H1 (cell line): ENCODE results near the gene SART1. TPM values are rescaled to one million over a fixed set of nuclear protein-coding genes. Genes with fewer than 3 reads are reported as not detected.

Source experiments
- BACH1 ChIP-seq: IDR thresholded peaks from 2 replicates; pipeline ENCODE4 v1.6.1; 2012; ENCODE audit warnings: low read length, improper control_type of control experiment
- CREB1 ChIP-seq: IDR thresholded peaks from 2 replicates; pipeline ENCODE4 v1.6.1; 2012; ENCODE audit warnings: inconsistent platforms
- MAFK ChIP-seq: IDR thresholded peaks from 2 replicates; pipeline ENCODE4 v1.6.1; 2012; ENCODE audit warnings: low read depth, mild to moderate bottlenecking, improper control_type of control experiment, low read length
- polyA plus RNA-seq, 7 experiments: library from polyadenylated mRNA; depleted of rRNA in 3 of 7; stranded (reverse) in 5 of 7; unstranded in 2 of 7; fragments of >200 nt in 5 of 7; fragments of 200-250 nt in 2 of 7; gene quantifications; 1 replicate in 5 of 7; 2 replicates in 1 of 7; 4 replicates in 1 of 7; pipeline versions ENCODE4 v1.2.1 to v1.2.3, GENCODE V29; 2011 to 2013; ENCODE audit warnings: missing spikeins in 2 of 7, mixed read lengths in 2 of 7
- total RNA-seq: library from RNA; stranded (reverse); fragmentation: NEBNext Ultra II Directional; extraction: Animal tissue kit (Norgen Biotek cat#: 25700); gene quantifications from 2 replicates; pipeline ENCODE4 v1.2.1, GENCODE V29; 2021
- TF ChIP-seq, protein P1 (sequence below): fragments of 300-600 bp; sonication (generic); IDR thresholded peaks from 2 replicates; pipeline ENCODE4 v1.7.1; 2012; ENCODE audit warnings: low read length, moderate library complexity, mild to moderate bottlenecking, inconsistent platforms; ENCODE audit not compliant: insufficient replicate concordance
- TF ChIP-seq, protein P2 (sequence below): IDR thresholded peaks from 2 replicates; pipeline ENCODE4 v1.6.1; 2011; ENCODE audit warnings: low read depth, mild to moderate bottlenecking, low read length; ENCODE audit not compliant: insufficient read depth

The SART1 gene
- total and polyA plus RNA-seq, 2 of the 8 experiments (the other 6 are each of a cell fraction or from before 2014, with no cell fraction given): 9.7 to 46.1 TPM

DNA sequence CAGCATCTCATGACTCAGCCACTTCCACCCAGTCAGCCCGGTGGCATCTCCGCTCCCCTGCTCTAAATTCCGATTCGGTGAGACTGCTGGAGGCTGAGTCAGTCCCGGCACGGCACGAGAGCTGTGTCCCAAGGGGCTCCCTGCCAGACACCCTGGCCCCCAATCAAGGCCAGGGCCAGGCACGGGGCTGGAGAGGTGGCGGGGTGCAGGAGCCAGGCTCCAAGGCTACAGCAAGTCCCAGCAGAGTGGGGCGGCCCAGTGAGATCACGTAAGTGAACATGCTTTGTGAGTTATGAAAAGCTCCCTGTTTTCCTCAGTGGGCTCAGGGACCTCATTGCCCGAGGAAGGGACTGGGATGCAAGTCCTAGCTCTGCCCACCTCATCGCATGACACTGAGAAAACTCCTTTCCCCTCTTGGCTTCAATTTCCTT is 45.7 kb upstream of the SART1 start (continued):
- TF ChIP-seq, protein P1, sequence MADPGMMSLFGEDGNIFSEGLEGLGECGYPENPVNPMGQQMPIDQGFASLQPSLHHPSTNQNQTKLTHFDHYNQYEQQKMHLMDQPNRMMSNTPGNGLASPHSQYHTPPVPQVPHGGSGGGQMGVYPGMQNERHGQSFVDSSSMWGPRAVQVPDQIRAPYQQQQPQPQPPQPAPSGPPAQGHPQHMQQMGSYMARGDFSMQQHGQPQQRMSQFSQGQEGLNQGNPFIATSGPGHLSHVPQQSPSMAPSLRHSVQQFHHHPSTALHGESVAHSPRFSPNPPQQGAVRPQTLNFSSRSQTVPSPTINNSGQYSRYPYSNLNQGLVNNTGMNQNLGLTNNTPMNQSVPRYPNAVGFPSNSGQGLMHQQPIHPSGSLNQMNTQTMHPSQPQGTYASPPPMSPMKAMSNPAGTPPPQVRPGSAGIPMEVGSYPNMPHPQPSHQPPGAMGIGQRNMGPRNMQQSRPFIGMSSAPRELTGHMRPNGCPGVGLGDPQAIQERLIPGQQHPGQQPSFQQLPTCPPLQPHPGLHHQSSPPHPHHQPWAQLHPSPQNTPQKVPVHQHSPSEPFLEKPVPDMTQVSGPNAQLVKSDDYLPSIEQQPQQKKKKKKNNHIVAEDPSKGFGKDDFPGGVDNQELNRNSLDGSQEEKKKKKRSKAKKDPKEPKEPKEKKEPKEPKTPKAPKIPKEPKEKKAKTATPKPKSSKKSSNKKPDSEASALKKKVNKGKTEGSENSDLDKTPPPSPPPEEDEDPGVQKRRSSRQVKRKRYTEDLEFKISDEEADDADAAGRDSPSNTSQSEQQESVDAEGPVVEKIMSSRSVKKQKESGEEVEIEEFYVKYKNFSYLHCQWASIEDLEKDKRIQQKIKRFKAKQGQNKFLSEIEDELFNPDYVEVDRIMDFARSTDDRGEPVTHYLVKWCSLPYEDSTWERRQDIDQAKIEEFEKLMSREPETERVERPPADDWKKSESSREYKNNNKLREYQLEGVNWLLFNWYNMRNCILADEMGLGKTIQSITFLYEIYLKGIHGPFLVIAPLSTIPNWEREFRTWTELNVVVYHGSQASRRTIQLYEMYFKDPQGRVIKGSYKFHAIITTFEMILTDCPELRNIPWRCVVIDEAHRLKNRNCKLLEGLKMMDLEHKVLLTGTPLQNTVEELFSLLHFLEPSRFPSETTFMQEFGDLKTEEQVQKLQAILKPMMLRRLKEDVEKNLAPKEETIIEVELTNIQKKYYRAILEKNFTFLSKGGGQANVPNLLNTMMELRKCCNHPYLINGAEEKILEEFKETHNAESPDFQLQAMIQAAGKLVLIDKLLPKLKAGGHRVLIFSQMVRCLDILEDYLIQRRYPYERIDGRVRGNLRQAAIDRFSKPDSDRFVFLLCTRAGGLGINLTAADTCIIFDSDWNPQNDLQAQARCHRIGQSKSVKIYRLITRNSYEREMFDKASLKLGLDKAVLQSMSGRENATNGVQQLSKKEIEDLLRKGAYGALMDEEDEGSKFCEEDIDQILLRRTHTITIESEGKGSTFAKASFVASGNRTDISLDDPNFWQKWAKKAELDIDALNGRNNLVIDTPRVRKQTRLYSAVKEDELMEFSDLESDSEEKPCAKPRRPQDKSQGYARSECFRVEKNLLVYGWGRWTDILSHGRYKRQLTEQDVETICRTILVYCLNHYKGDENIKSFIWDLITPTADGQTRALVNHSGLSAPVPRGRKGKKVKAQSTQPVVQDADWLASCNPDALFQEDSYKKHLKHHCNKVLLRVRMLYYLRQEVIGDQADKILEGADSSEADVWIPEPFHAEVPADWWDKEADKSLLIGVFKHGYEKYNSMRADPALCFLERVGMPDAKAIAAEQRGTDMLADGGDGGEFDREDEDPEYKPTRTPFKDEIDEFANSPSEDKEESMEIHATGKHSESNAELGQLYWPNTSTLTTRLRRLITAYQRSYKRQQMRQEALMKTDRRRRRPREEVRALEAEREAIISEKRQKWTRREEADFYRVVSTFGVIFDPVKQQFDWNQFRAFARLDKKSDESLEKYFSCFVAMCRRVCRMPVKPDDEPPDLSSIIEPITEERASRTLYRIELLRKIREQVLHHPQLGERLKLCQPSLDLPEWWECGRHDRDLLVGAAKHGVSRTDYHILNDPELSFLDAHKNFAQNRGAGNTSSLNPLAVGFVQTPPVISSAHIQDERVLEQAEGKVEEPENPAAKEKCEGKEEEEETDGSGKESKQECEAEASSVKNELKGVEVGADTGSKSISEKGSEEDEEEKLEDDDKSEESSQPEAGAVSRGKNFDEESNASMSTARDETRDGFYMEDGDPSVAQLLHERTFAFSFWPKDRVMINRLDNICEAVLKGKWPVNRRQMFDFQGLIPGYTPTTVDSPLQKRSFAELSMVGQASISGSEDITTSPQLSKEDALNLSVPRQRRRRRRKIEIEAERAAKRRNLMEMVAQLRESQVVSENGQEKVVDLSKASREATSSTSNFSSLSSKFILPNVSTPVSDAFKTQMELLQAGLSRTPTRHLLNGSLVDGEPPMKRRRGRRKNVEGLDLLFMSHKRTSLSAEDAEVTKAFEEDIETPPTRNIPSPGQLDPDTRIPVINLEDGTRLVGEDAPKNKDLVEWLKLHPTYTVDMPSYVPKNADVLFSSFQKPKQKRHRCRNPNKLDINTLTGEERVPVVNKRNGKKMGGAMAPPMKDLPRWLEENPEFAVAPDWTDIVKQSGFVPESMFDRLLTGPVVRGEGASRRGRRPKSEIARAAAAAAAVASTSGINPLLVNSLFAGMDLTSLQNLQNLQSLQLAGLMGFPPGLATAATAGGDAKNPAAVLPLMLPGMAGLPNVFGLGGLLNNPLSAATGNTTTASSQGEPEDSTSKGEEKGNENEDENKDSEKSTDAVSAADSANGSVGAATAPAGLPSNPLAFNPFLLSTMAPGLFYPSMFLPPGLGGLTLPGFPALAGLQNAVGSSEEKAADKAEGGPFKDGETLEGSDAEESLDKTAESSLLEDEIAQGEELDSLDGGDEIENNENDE: no peak
- peak; percentile 83 for TF ChIP-seq BACH1
- TF ChIP-seq, protein P2, sequence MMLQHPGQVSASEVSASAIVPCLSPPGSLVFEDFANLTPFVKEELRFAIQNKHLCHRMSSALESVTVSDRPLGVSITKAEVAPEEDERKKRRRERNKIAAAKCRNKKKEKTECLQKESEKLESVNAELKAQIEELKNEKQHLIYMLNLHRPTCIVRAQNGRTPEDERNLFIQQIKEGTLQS: no peak
- TF ChIP-seq CREB1: no peak
- TF ChIP-seq MAFK: peak; percentile 43; the same call in 1 of the 2 replicates
- TF ChIP-seq, all 59 proteins: peak for 2
